CD4-positive, alpha-beta T cell treated with Interferon alpha-2 for 1 hour (primary cell): ENCODE measurements around the gene ISG20.

Experiments
- DNase-seq, 2 donors: peaks; one replicate each; pipeline ENCODE4 v3.0.0-alpha.2; 2020 to 2022

The ISG20 gene

GRCh38 chr15:88619796-88620195, 19.0 kb upstream of the ISG20 start:
- DNase-seq: no peak

GRCh38 chr15:88620995-88621772, 17.6 kb upstream of the ISG20 start, which contains the start of gene AEN:
AEN (plus strand) TSS chr15:88621340; CDS start chr15:88626210, 4,870 bp downstream.
- DNase-seq: peak; percentile 96 to 97

GRCh38 chr15:88621789-88622604, 16.8 kb upstream of the ISG20 start:
- peak; percentile 75 to 85 for DNase-seq

GRCh38 chr15:88622605-88622975, 16.2 kb upstream of the ISG20 start:
- DNase-seq: no peak

- DNase-seq: peak in 1 of 2 donors; percentile 61
Observed at GRCh38 chr15:88623061-88623460, 15.8 kb upstream of the ISG20 start.

- no peak for DNase-seq
Observed at GRCh38 chr15:88623632-88624031, 15.2 kb upstream of the ISG20 start.

GRCh38 chr15:88624156-88624970, 14.5 kb upstream of the ISG20 start:
- DNase-seq: peak; percentile 65 to 84

GRCh38 chr15:88624971-88625490, 13.8 kb upstream of the ISG20 start:
- no peak for DNase-seq

- DNase-seq: no peak
Observed at GRCh38 chr15:88625943-88626741, 12.7 kb upstream of the ISG20 start.

- DNase-seq: peak; percentile 89 to 92
Observed at GRCh38 chr15:88627463-88627862, 11.4 kb upstream of the ISG20 start.

- DNase-seq: no peak
Observed at GRCh38 chr15:88628018-88628654, 10.7 kb upstream of the ISG20 start.

- no peak for DNase-seq
Observed at GRCh38 chr15:88629071-88629470, 9.7 kb upstream of the ISG20 start.

GRCh38 chr15:88630141-88630721, 8.6 kb upstream of the ISG20 start:
- peak in 1 of 2 donors; percentile 50 for DNase-seq

GRCh38 chr15:88630798-88631463, 7.9 kb upstream of the ISG20 start:
- no peak for DNase-seq

GRCh38 chr15:88631464-88632028, 7.3 kb upstream of the ISG20 start:
- DNase-seq: no peak

- peak in 1 of 2 donors; percentile 22 for DNase-seq
Observed at GRCh38 chr15:88632797-88633196, 6.0 kb upstream of the ISG20 start.

GRCh38 chr15:88634449-88634848, 4.4 kb upstream of the ISG20 start:
- no peak for DNase-seq

GRCh38 chr15:88635318-88635717, 3.5 kb upstream of the ISG20 start:
- DNase-seq: peak; percentile 66 to 81

- DNase-seq: peak; percentile 85 to 92
Observed at GRCh38 chr15:88636050-88636449, 2.8 kb upstream of the ISG20 start.

- no peak for DNase-seq
Observed at GRCh38 chr15:88636654-88637053, 2.2 kb upstream of the ISG20 start.
